CD4-positive, alpha-beta memory T cell (primary cell): ENCODE results near the gene TEKT3. TPM values are rescaled to one million over a fixed set of nuclear protein-coding genes. Genes with fewer than 3 reads are reported as not detected.

ENCODE experiments used
- CTCF ChIA-PET: fragments of 350-600 bp; sonication (Branson Sonifier 250); formaldehyde crosslinking; loops from one replicate; lab custom pipeline; 2021; ENCODE audit warnings: inconsistent platforms; ENCODE audit not compliant: partially characterized antibody; lab: Charles Lee
- POLR2A ChIA-PET: fragments of 350-600 bp; sonication (Branson Sonifier 250); formaldehyde crosslinking; loops from one replicate; lab custom pipeline; 2021; ENCODE audit not compliant: partially characterized antibody; lab: Charles Lee
- DNase-seq, 5 donors: peaks; one replicate each; pipeline versions ENCODE4 v3.0.0 to v3.0.0-alpha.2; 2020 to 2022; ENCODE audit warnings: mixed read lengths in 1 of 5
- H3K27ac ChIP-seq: one replicate; pipeline ENCODE4 v1.7.0; 2013; ENCODE audit warnings: low read depth, low read length
- H3K27me3 ChIP-seq: 2 replicates; pipeline ENCODE4 v1.7.0; 2013; ENCODE audit warnings: mild to moderate bottlenecking, low read length, moderate library complexity; ENCODE audit not compliant: insufficient read depth
- H3K36me3 ChIP-seq: 2 replicates; pipeline ENCODE4 v1.7.0; 2013; ENCODE audit warnings: mild to moderate bottlenecking, low read length, moderate library complexity; ENCODE audit not compliant: insufficient read depth
- H3K4me1 ChIP-seq: 2 replicates; pipeline ENCODE4 v1.7.0; 2013; ENCODE audit warnings: mild to moderate bottlenecking, low read length, moderate library complexity; ENCODE audit not compliant: insufficient read depth
- H3K4me3 ChIP-seq, 2 donors: one replicate each; pipeline ENCODE4 v1.7.0; 2013; ENCODE audit warnings: low read length in 2 of 2, mild to moderate bottlenecking in 1 of 2
- H3K9me3 ChIP-seq, 2 donors: one replicate each; pipeline ENCODE4 v1.7.0; 2013; ENCODE audit warnings: low read length in 2 of 2, control low read depth in 1 of 2; ENCODE audit not compliant: control insufficient read depth in 1 of 2
- H3K27ac Mint-ChIP-seq, 7 donors: one replicate each; pipeline ENCODE4 v1.8.0; 2020 to 2021; ENCODE audit warnings: mixed read lengths in 7 of 7, mild to moderate bottlenecking in 6 of 7, inconsistent platforms in 3 of 7, moderate library complexity in 3 of 7
- H3K27me3 Mint-ChIP-seq, 2 donors: one replicate each; pipeline ENCODE4 v1.8.0; 2020 to 2021; ENCODE audit warnings: mixed read lengths in 2 of 2
- H3K36me3 Mint-ChIP-seq, 2 donors: one replicate each; pipeline ENCODE4 v1.8.0; 2020 to 2021; ENCODE audit warnings: mixed read lengths in 2 of 2, inconsistent platforms in 1 of 2, mild to moderate bottlenecking in 1 of 2
- H3K4me1 Mint-ChIP-seq, 4 donors: one replicate each; pipeline ENCODE4 v1.8.0; 2020 to 2021; ENCODE audit warnings: mixed read lengths in 4 of 4, mild to moderate bottlenecking in 1 of 4
- H3K4me3 Mint-ChIP-seq, 8 donors: one replicate each; pipeline ENCODE4 v1.8.0; 2020 to 2021; ENCODE audit warnings: mixed read lengths in 8 of 8, mild to moderate bottlenecking in 7 of 8, moderate library complexity in 6 of 8, inconsistent platforms in 3 of 8
- H3K9me3 Mint-ChIP-seq, 8 donors: one replicate each; pipeline ENCODE4 v1.8.0; 2020 to 2021; ENCODE audit warnings: mixed read lengths in 8 of 8, mild to moderate bottlenecking in 5 of 8, inconsistent platforms in 3 of 8, moderate library complexity in 1 of 8
- intact Hi-C: fragments of 100-400 bp; cut with micrococcal nuclease; formaldehyde crosslinking; loops from one replicate; pipeline ENCODE4 v1.15.1; 2023
- polyA plus RNA-seq, 2 donors: library from polyadenylated mRNA; unstranded; fragments of 300-500 nt; fragmentation: Illumina TruSeq; gene quantifications; one replicate each; pipeline ENCODE4 v1.2.3, GENCODE V29; 2021
- total RNA-seq, 2 experiments: library from RNA; stranded (reverse); gene quantifications; one replicate each; pipeline ENCODE4 v1.2.3, GENCODE V29; 2021

The TEKT3 gene
- total and polyA plus RNA-seq, 4 experiments from 2014 or later: 0.42 to 0.76 TPM; not detected in 2

- H3K4me1 Mint-ChIP-seq: peaks cover 11 to 14% (median 12%) of the 10 kb centered on the region in 4 donors
- ChIA-PET POLR2A (no interaction called here), CTCF (interaction anchor here (1.2 to 3.4 kb wide), 3 partner anchors 8 to 270 kb away, joined by 3 to 28 read pairs (median 25); no protein-coding TSS in a partner anchor)
- intact Hi-C loops: loop anchor here (5.0 kb wide), 1 partner anchor 271 kb away; no protein-coding TSS in a partner anchor
- Histone ChIP-seq H3K27ac (no peak overlapping the region), H3K4me1 (peaks cover 13% of the 10 kb centered on the region), H3K36me3 (no peaks in the 10 kb centered on the region), H3K4me3 (no peak overlapping the region), H3K9me3 (no peaks in the 10 kb centered on the region), H3K27me3 (peaks cover under 1% of the 10 kb centered on the region)
- DNase-seq: no peak
- H3K27ac Mint-ChIP-seq: no peak overlapping the region
- peaks cover 0 to 2% (median 0%) of the 10 kb centered on the region in 8 donors for H3K9me3 Mint-ChIP-seq
- H3K27me3 Mint-ChIP-seq: peaks cover 34 to 41% of the 10 kb centered on the region in 2 donors
- no peak overlapping the region for H3K4me3 Mint-ChIP-seq
- no peaks in the 10 kb centered on the region for H3K36me3 Mint-ChIP-seq
These were observed 85.5 kb downstream of the TEKT3 start for GRCh38 chr17:15255713-15256454.

Other genes starting within 250 kb of the TEKT3 start
- under 1 TPM; 0.53 to 0.76 TPM for gene PMP22, start 76.3 kb downstream of the TEKT3 start, total RNA-seq
- gene PMP22, start 76.3 kb downstream of the TEKT3 start, polyA plus RNA-seq: not detected
- 10 to 100 TPM in 1 of 2 experiments, 1 to 10 TPM in 1; 9.6 to 17.3 TPM for gene CDRT4, start 126.0 kb upstream of the TEKT3 start, total RNA-seq
- 1 to 10 TPM; 1.9 to 2.0 TPM for gene CDRT4, start 126.0 kb upstream of the TEKT3 start, polyA plus RNA-seq
- gene TVP23C, start 221.9 kb upstream of the TEKT3 start, total RNA-seq: 10 to 100 TPM; 26.4 to 34.5 TPM
- 1 to 10 TPM; 5.8 to 6.9 TPM for gene TVP23C, start 221.9 kb upstream of the TEKT3 start, polyA plus RNA-seq